Measurements from ENCODE around the gene FBXL14.
A peak's percentile ranks its signal among the peaks of the same experiment; 100 is the strongest.
"Not testable (repeated sequence)": the region's sequence is repeated elsewhere in the genome, so short reads cannot be mapped to it uniquely, and the experiment has no call there.

FBXL14 gene

GRCh38 chr12:1619587-1619986, 25.2 kb upstream of the FBXL14 start:
- no peak for DNase-seq (ENCODE audit: low spot score)

DNA sequence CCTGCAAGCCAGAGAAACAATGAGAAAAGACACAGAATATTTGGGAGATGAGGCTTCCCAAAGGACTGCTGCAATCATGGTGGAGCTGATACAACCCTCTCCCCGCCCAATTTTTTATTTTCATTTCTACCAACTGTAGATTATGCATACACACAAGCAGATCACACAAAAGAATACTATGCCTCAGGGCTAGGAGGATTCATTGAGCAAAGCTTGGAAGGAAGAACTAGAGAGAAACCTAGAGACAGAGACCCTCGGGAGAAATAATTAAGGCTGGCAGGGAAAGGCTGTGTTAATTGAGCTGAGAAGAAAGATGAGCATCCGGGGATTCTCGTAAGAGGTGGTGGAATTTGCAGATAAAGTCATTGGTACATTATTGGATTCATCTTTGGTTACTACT, 24.8 kb upstream of the FBXL14 start:
- no peak for DNase-seq (ENCODE audit: low spot score)

- no peak for DNase-seq (ENCODE audit: low spot score)
Observed at GRCh38 chr12:1618489-1618888, 24.1 kb upstream of the FBXL14 start.

- DNase-seq (ENCODE audit: low spot score), result no peak
Observed at GRCh38 chr12:1616233-1617066, 22.1 kb upstream of the FBXL14 start.

DNA sequence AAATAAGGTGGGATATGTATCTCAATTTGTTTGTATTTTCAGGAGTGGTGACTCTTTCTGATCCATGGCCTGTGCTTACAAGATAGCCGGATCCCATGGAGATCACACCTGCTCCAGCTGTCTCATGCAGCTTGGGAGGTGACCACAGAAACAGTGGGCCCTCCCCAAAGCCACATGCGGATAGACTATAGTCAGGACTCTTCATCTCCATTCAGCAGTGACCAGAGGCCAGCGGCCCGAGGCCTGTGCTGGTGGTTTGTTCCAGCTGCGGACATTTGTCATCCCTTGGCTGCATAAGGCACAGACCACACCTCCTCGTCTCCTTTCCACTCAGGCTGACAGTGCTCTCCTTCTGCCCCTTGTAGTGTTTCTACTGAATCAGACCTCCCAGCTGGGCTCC, 20.0 kb upstream of the FBXL14 start:
- DNase-seq (ENCODE audit: low spot score), result no peak

- DNase-seq (ENCODE audit: low spot score), result no peak
Observed at GRCh38 chr12:1613860-1614259, 19.5 kb upstream of the FBXL14 start.

GRCh38 chr12:1611803-1612572, 17.6 kb upstream of the FBXL14 start:
- DNase-seq (ENCODE audit: low spot score), result no peak

- no peak for DNase-seq (ENCODE audit: low spot score)
Observed at GRCh38 chr12:1610072-1610643, 15.8 kb upstream of the FBXL14 start.

DNA sequence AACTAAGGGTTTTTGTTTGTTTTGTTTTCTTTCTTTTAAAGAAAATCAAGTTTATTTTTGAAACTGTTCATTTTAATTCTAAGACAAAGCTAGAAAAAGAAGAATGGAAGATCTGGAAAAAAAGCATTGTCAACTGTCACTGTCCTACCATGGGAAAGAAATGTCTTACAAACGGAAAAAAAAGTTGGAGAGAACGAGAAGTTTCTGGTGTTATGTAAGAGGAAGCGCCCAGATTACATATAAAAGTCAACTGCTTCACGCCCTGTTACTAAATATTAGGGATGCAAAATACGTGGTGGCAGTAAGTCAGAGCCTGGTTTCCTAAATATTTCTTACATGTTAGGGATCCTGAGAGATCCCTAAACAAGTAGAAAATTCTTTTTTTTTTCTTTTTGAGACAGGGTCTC, 14.3 kb upstream of the FBXL14 start:
- DNase-seq (ENCODE audit: low spot score), result no peak

GRCh38 chr12:1607940-1608712, 13.7 kb upstream of the FBXL14 start:
- no peak for DNase-seq (ENCODE audit: low spot score)

DNA sequence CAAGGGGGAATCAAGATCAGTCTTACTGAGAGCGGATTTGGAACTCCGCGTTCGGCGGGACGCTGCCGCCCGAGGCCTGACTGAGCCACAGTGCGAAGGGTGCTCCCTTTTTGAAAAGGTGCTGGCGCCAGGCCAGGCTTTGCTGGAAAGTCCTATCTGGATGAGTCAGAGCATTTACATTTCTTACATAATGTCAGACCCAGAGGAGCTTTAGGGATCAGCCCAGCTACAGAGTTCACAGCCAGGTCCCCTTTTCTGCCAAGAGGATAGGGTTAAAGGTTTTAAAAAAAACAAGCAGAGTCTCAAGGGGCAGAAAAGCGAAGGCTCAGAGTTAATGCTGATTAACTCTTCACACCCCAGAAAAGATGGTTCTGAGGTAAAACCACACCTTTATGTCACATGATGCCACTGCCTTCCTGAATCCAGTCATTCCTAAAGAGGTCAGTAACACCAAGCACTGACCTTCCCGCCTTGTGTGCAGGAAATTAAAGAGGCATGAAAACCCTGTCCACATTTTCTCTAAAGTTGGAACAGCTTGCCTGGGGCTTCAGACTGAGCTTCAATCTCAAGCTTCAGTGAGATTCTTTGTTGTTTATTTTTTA, 11.7 kb upstream of the FBXL14 start:
- peak; percentile 59 for DNase-seq (ENCODE audit: low spot score)

- DNase-seq (ENCODE audit: low spot score), result peak; percentile 80
Observed at GRCh38 chr12:1605129-1606020, 11.0 kb upstream of the FBXL14 start.

GRCh38 chr12:1604464-1604863, 10.1 kb upstream of the FBXL14 start:
- DNase-seq (ENCODE audit: low spot score), result no peak

- DNase-seq (ENCODE audit: low spot score), result no peak
Observed at GRCh38 chr12:1603269-1603993, 9.1 kb upstream of the FBXL14 start.

DNA sequence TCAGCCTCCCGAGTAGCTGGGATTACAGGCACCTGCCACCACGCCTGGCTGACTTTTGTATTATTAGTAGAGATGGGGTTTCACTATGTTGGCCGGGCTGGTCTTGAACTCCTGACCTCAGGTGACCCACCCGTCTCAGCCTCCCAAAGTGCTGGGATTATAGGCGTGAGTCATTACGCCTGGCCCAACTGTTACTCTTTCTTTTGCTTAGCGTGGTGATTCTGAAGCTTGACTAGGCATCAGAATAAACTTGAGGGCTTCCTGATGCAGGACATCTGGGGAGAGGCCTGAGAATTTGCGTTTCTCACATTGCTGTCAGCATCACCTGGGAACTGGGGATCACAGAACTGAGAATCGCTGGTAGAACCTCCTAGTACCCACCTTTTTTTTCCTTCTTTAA, 8.3 kb upstream of the FBXL14 start:
- DNase-seq (ENCODE audit: low spot score), result not testable (repeated sequence)

GRCh38 chr12:1598757-1599156, 4.4 kb upstream of the FBXL14 start:
- no peak for DNase-seq (ENCODE audit: low spot score)

DNA sequence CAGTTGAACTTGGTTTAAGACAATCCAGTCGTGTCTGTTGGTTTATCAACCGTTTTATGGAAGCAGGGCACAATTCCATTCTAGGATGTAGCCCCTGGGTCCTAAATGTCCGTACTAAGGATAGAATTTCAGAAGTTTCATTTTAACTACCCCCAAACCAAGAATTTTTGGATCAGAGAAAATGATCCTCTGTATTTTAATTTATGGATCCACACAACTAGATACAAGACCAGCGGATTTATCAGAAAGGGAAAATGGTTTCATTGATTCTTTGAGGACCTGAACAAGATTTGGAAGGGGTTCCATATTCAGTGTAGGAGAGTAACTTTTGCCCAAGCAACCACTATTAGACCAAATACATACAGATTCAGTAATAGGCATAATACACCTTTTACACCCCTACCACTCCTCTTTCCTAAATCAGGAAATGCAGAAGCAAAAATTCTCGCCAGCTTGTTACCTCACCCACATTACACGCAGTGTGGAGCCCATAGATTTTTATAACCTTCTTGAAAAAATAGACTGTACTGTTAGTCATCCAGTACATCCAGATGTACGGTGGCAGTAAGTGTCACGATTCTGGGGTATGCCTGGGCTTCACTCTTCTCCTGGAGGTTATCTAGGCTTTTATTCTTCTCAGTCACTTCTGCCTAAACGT, 1.4 kb upstream of the FBXL14 start:
- DNase-seq (ENCODE audit: low spot score), result no peak

DNA sequence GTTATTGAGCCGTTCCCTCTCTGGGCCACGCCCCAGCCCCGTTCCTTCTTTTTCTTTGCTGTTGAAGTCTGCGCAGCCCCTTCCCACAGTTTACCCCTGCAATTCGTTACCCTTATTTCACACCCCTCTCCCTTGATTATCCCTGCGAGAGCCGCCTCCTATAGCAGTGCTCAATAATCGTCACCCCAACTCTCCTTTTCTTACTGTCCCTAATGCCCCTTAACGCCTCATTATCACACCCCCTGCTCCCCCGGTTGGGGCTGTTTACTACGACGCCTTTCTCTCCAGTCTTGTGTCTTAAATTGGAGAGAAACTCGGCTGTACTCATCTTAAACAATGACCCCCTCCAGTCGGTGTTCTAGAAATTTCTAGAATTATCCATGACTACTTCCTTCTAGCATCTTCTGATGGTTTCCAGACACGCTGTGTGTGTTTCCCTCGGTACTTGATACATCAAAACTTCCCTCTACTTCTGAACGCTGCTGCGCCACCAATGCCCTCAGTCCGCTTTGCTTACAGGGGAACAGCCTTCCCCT, 713 bp upstream of the FBXL14 start:
- DNase-seq (ENCODE audit: low spot score), result no peak

- no peak for DNase-seq (ENCODE audit: low spot score)
Observed at GRCh38 chr12:1594006-1594260, 448 bp downstream of the FBXL14 start.

All from ecto neural progenitor cell (in vitro differentiated cells).